ENCODE results near the gene GRHL1.

DNA sequence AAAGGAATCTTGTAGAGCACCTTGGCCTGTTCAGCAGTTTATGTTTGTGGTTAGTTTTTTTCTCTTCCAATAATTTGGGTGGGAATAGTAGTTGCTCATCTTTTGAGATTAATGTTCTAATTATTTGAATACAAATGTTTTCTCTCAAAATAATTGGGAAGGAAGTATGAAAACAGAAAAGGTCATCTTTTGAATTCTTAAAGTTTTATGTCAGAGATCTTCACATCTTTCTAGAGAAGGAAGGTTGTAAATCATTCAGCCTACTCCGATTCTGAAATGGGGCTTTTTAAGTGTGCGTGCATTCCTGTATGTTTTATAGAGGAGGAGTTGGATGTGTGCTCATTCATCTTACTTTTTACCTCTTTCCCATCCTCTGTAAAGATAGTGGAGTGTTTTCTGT is 29.0 kb downstream of the GRHL1 start:
- TF ChIP-seq, protein P1, sequence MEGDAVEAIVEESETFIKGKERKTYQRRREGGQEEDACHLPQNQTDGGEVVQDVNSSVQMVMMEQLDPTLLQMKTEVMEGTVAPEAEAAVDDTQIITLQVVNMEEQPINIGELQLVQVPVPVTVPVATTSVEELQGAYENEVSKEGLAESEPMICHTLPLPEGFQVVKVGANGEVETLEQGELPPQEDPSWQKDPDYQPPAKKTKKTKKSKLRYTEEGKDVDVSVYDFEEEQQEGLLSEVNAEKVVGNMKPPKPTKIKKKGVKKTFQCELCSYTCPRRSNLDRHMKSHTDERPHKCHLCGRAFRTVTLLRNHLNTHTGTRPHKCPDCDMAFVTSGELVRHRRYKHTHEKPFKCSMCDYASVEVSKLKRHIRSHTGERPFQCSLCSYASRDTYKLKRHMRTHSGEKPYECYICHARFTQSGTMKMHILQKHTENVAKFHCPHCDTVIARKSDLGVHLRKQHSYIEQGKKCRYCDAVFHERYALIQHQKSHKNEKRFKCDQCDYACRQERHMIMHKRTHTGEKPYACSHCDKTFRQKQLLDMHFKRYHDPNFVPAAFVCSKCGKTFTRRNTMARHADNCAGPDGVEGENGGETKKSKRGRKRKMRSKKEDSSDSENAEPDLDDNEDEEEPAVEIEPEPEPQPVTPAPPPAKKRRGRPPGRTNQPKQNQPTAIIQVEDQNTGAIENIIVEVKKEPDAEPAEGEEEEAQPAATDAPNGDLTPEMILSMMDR (conservative IDR thresholded peaks at IDR 0.05; ENCODE audit: low read depth in 2 of 2), result no peak
- TF ChIP-seq EZH2phosphoT487 (IDR thresholded peaks at IDR 0.05; ENCODE audit: unreplicated experiment) (no peak), EZH2 (IDR thresholded peaks at IDR 0.05; ENCODE audit: low read depth, unreplicated experiment) (no peak), POLR2AphosphoS5 (IDR thresholded peaks at IDR 0.05; ENCODE audit: low read depth) (no peak), CREB1 (CRISPR knock-in tag; IDR thresholded peaks at IDR 0.05; ENCODE audit: low read depth) (no peak), JUNB (IDR thresholded peaks at IDR 0.05; ENCODE audit: unreplicated experiment) (no peak), STAT1 (IDR thresholded peaks at IDR 0.05; ENCODE audit: unreplicated experiment) (no peak)
- TF ChIP-seq, protein P2, sequence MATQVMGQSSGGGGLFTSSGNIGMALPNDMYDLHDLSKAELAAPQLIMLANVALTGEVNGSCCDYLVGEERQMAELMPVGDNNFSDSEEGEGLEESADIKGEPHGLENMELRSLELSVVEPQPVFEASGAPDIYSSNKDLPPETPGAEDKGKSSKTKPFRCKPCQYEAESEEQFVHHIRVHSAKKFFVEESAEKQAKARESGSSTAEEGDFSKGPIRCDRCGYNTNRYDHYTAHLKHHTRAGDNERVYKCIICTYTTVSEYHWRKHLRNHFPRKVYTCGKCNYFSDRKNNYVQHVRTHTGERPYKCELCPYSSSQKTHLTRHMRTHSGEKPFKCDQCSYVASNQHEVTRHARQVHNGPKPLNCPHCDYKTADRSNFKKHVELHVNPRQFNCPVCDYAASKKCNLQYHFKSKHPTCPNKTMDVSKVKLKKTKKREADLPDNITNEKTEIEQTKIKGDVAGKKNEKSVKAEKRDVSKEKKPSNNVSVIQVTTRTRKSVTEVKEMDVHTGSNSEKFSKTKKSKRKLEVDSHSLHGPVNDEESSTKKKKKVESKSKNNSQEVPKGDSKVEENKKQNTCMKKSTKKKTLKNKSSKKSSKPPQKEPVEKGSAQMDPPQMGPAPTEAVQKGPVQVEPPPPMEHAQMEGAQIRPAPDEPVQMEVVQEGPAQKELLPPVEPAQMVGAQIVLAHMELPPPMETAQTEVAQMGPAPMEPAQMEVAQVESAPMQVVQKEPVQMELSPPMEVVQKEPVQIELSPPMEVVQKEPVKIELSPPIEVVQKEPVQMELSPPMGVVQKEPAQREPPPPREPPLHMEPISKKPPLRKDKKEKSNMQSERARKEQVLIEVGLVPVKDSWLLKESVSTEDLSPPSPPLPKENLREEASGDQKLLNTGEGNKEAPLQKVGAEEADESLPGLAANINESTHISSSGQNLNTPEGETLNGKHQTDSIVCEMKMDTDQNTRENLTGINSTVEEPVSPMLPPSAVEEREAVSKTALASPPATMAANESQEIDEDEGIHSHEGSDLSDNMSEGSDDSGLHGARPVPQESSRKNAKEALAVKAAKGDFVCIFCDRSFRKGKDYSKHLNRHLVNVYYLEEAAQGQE (IDR thresholded peaks at IDR 0.05; ENCODE audit: unreplicated experiment), result no peak
- TF ChIP-seq, protein P3, sequence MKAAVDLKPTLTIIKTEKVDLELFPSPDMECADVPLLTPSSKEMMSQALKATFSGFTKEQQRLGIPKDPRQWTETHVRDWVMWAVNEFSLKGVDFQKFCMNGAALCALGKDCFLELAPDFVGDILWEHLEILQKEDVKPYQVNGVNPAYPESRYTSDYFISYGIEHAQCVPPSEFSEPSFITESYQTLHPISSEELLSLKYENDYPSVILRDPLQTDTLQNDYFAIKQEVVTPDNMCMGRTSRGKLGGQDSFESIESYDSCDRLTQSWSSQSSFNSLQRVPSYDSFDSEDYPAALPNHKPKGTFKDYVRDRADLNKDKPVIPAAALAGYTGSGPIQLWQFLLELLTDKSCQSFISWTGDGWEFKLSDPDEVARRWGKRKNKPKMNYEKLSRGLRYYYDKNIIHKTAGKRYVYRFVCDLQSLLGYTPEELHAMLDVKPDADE (IDR thresholded peaks at IDR 0.05), result no peak
